Retinal pigment epithelial cell (primary cell): ENCODE data around the gene DNPH1.
A peak's percentile ranks its signal among the peaks of the same experiment; 100 is the strongest.

Source experiments
- DNase-seq: peaks from one replicate; pipeline ENCODE4 v3.0.0-alpha.2; 2010; ENCODE audit warnings: low read depth
- H3K4me3 ChIP-seq: 2 replicates; pipeline ENCODE4 v1.5.1; 2011; ENCODE audit warnings: mild to moderate bottlenecking, low read length, control low read depth, moderate library complexity
- CTCF ChIP-seq: conservative IDR thresholded peaks from 2 replicates; pipeline ENCODE4 v1.5.1; 2011; ENCODE audit warnings: low read depth, low read length, control low read depth, inconsistent platforms

DNPH1 gene

GRCh38 chr6:43250992-43251373 lies 21.7 kb upstream of the DNPH1 start:
- no peak overlapping the region for H3K4me3 ChIP-seq
- no peak for DNase-seq
- no peak for TF ChIP-seq CTCF

- DNase-seq, result no peak
- TF ChIP-seq CTCF, result no peak
- H3K4me3 ChIP-seq, result no peak overlapping the region
These were observed 19.5 kb upstream of the DNPH1 start for GRCh38 chr6:43248791-43249190.

GRCh38 chr6:43248101-43248500 lies 18.8 kb upstream of the DNPH1 start:
- DNase-seq, result no peak
- no peak overlapping the region for H3K4me3 ChIP-seq
- TF ChIP-seq CTCF, result no peak

- DNase-seq, result no peak
- TF ChIP-seq CTCF, result peak; percentile 5
- peak overlapping the region; percentile 75 for H3K4me3 ChIP-seq
These were observed 18.1 kb upstream of the DNPH1 start for GRCh38 chr6:43247114-43247999.

GRCh38 chr6:43246301-43247113 lies 17.2 kb upstream of the DNPH1 start:
- TF ChIP-seq CTCF, result no peak
- H3K4me3 ChIP-seq, result peak overlapping the region; percentile 75
- DNase-seq, result peak; percentile 47

GRCh38 chr6:43243664-43244321 lies 14.5 kb upstream of the DNPH1 start:
- H3K4me3 ChIP-seq, result no peak overlapping the region
- DNase-seq, result no peak
- TF ChIP-seq CTCF, result no peak
